Measurements from ENCODE around the gene SIX3. TPM values are rescaled to one million over a fixed set of nuclear protein-coding genes. Genes with fewer than 3 reads are reported as not detected.

The SIX3 gene
- polyA plus RNA-seq, 1 of the 3 experiments (the other 2 are of a cell fraction): 0.58 TPM

DNA sequence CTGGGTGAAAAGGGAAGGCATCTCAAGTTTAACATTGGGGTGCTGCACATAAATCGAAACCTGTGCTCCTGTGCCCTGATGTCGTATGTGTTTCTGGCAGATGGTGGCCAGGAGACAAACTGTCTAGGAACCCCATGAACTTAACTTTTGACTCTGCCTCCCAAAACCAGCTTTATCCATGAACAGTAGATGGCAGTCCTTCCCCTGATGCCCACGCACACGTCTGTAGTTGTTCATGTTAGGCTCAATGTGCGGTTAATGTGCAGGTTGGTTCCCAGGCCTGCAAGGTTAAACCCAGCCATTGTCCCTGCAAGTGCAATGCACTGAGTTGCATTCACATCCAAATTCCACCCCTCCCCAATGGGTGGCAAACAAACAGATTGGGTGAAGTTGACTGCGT is 44.1 kb upstream of the SIX3 start:
- POLR2A ChIA-PET: no interaction called here
- H2AFZ ChIP-seq (ENCODE audit: low read depth): no peak overlapping the region
- H3F3A ChIP-seq (replicated peaks; ENCODE audit: insufficient read depth): no peaks in the 10 kb centered on the region
- WGBS (ENCODE audit: low lambda C conversion rate): 56% methylated on average over 6 of the region's 6 CpGs
- H3K27ac ChIP-seq (ENCODE audit: low read depth in 2 of 2, low read length in 1 of 2): no peak overlapping the region
- CTCF ChIA-PET: interaction anchor here (0.6 to 1.5 kb wide), 6 partner anchors 9 to 505 kb away, joined by 3 to 7 read pairs (median 3); no protein-coding TSS in a partner anchor
- H3K9me3 ChIP-seq: no peaks in the 10 kb centered on the region
- H3K79me2 ChIP-seq (ENCODE audit: insufficient read depth): no peaks in the 10 kb centered on the region
- TF ChIP-seq, protein P1, sequence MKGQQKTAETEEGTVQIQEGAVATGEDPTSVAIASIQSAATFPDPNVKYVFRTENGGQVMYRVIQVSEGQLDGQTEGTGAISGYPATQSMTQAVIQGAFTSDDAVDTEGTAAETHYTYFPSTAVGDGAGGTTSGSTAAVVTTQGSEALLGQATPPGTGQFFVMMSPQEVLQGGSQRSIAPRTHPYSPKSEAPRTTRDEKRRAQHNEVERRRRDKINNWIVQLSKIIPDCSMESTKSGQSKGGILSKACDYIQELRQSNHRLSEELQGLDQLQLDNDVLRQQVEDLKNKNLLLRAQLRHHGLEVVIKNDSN (IDR thresholded peaks at IDR 0.05; ENCODE audit: borderline replicate concordance, low read depth): no peak
- TF ChIP-seq JUND (IDR thresholded peaks at IDR 0.05) (no peak), RAD21 (IDR thresholded peaks at IDR 0.05; ENCODE audit: low read length) (peak; percentile 58), SMC3 (IDR thresholded peaks at IDR 0.05; ENCODE audit: low read depth, low read length) (peak; percentile 35; the same call in 1 of the 2 replicates)
- TF ChIP-seq, protein P2, sequence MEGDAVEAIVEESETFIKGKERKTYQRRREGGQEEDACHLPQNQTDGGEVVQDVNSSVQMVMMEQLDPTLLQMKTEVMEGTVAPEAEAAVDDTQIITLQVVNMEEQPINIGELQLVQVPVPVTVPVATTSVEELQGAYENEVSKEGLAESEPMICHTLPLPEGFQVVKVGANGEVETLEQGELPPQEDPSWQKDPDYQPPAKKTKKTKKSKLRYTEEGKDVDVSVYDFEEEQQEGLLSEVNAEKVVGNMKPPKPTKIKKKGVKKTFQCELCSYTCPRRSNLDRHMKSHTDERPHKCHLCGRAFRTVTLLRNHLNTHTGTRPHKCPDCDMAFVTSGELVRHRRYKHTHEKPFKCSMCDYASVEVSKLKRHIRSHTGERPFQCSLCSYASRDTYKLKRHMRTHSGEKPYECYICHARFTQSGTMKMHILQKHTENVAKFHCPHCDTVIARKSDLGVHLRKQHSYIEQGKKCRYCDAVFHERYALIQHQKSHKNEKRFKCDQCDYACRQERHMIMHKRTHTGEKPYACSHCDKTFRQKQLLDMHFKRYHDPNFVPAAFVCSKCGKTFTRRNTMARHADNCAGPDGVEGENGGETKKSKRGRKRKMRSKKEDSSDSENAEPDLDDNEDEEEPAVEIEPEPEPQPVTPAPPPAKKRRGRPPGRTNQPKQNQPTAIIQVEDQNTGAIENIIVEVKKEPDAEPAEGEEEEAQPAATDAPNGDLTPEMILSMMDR (IDR thresholded peaks at IDR 0.05): peak; percentile 14
- no peak overlapping the region for H3K9ac ChIP-seq
- H3K4me3 ChIP-seq (ENCODE audit: low read depth in 2 of 2, low read length in 1 of 2): no peak overlapping the region
- H3K9me2 ChIP-seq: no peaks in the 10 kb centered on the region
- no peak for DNase-seq
- H4K20me1 ChIP-seq (ENCODE audit: insufficient read depth): no peaks in the 10 kb centered on the region
- no peaks in the 10 kb centered on the region for H3K36me3 ChIP-seq (replicated peaks in 1 of 2; ENCODE audit: control insufficient read depth in 1 of 2, insufficient read depth in 2 of 2, low read length in 1 of 2)
- no peak overlapping the region for H3K4me2 ChIP-seq
- 0 out of 2 replicates have a peak, but pooled peaks cover 19% of the 10 kb centered on the region for H3K27me3 ChIP-seq (ENCODE audit: insufficient read depth)
- H3K4me1 ChIP-seq (ENCODE audit: control insufficient read depth in 1 of 2, insufficient read depth in 2 of 2, low read depth in 1 of 2, low read length in 1 of 2): peaks cover 0 to 8% of the 10 kb centered on the region in 2 experiments; a peak in 2 of 4 replicates

DNA sequence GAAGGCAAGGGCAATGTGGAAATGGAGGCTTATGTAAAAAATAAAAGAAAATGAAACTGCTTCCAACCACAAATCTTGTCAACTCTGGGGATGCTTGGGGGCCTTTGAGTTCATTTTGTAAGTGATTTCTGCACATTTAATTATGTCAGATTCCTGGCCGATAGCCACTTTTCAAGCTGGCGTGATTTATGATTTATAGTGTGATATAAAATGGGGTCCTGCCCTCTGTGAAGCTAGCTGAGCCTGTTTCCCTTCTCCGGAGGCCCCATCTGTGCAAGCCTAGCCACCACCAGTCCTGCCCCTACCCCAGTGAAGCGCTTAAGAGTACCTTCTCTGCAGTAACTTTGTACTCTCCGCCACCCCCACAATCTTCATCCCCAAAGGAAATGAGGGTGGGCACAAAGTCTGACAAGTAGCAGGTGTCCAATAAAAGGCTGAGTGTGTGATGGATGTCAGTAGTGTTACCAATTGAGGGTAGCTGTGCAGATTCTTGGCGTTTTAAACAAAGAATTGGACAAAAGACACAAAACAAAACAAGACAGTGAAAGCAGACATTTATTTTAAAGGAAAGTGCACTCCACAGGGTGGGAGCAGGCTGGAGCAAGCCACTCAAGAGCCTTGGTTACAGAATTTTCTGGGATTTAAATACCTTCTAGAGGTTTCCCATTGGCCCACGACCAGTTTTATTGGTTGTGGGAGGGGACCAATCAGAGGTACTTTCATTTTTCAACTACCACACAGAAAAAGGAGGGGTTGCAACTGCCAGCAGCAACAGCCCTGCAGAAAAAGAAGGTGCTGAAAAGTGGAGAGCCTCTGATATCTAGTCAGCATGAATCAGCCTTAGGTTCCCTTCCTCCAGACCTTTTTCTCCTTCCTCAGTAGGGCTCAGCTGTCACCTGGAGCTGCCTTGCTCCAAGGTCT is 39.0 kb upstream of the SIX3 start:
- H3K9me3 ChIP-seq: no peaks in the 10 kb centered on the region
- H3K9ac ChIP-seq: no peak overlapping the region
- peaks cover 0 to 17% of the 10 kb centered on the region in 2 experiments; a peak in 2 of 4 replicates for H3K4me1 ChIP-seq (ENCODE audit: control insufficient read depth in 1 of 2, insufficient read depth in 2 of 2, low read depth in 1 of 2, low read length in 1 of 2)
- CTCF ChIA-PET: interaction anchor here (0.6 to 2.4 kb wide), 6 partner anchors 12 to 510 kb away, joined by 3 to 8 read pairs (median 4); no protein-coding TSS in a partner anchor
- H3K27ac ChIP-seq (ENCODE audit: low read depth in 2 of 2, low read length in 1 of 2): no peak overlapping the region
- WGBS (ENCODE audit: low lambda C conversion rate): 44% methylated on average over 7 of the region's 7 CpGs
- H4K20me1 ChIP-seq (ENCODE audit: insufficient read depth): no peaks in the 10 kb centered on the region
- no peaks in the 10 kb centered on the region for H3K79me2 ChIP-seq (ENCODE audit: insufficient read depth)
- no peak overlapping the region for H3K4me3 ChIP-seq (ENCODE audit: low read depth in 2 of 2, low read length in 1 of 2)
- H3F3A ChIP-seq (replicated peaks; ENCODE audit: insufficient read depth): no peaks in the 10 kb centered on the region
- no peak overlapping the region for H3K4me2 ChIP-seq
- DNase-seq: peak; percentile 54
- POLR2A ChIA-PET: no interaction called here
- H3K9me2 ChIP-seq: no peaks in the 10 kb centered on the region
- H2AFZ ChIP-seq (ENCODE audit: low read depth): no peak overlapping the region
- TF ChIP-seq, protein P2 (IDR thresholded peaks at IDR 0.05): no peak
- TF ChIP-seq RFX5 (IDR thresholded peaks at IDR 0.05; ENCODE audit: low read length) (no peak), GATA2 (CRISPR knock-in tag; IDR thresholded peaks at IDR 0.05) (peak; percentile 49)
- no peaks in the 10 kb centered on the region for H3K36me3 ChIP-seq (replicated peaks in 1 of 2; ENCODE audit: control insufficient read depth in 1 of 2, insufficient read depth in 2 of 2, low read length in 1 of 2)
- peaks cover 15% of the 10 kb centered on the region; the same call in 1 of the 2 replicates for H3K27me3 ChIP-seq (ENCODE audit: insufficient read depth)
